ENCODE results near the gene NAMPT. TPM values are rescaled to one million over a fixed set of nuclear protein-coding genes. Genes with fewer than 3 reads are reported as not detected.

Gene NAMPT
- total RNA-seq, 3 donors from 2014 or later: 1,116 to 1,426 (median 1,121) TPM

DNA sequence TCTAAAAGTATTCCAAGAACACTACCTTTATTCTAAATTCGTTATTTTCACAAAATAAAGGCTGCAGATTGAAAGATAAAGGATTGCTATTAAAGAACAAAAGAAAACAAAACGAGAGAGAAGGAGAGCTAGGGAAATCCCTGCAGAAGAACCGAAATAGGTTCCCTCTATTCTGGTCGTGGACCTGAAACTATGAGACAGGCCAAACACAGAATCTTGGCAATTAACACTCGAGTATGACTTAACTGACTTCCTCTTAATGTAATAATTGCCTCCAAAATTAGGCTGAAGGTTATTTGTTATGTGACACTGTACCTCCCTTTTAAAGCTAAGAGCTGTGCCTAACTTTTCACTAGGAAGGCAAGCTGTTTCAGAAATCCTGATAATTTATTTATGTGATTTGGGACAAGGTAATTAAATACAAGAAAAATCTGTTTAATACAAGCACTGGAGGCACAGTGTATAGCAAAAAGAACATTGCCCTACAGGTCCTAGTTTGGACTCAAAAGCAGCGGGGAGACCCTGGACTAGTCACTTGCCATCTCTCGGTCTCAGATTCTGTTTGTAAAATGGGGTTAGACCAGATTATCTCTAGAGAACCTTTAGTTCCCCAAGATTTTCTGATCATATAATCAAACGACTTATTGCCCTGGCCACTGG lies 11.6 kb downstream of the NAMPT start:
- Mint-ChIP-seq H3K27me3 (ENCODE audit: low read depth) (no peaks in the 10 kb centered on the region), H3K4me1 (ENCODE audit: low read depth) (peaks cover 20% of the 10 kb centered on the region), H3K4me3 (peak overlapping the region; percentile 12), H3K36me3 (ENCODE audit: insufficient read depth) (peaks cover 63% of the 10 kb centered on the region), H3K9me3 (no peaks in the 10 kb centered on the region)
- ATAC-seq: no peak
- DNase-seq: no peak

DNA sequence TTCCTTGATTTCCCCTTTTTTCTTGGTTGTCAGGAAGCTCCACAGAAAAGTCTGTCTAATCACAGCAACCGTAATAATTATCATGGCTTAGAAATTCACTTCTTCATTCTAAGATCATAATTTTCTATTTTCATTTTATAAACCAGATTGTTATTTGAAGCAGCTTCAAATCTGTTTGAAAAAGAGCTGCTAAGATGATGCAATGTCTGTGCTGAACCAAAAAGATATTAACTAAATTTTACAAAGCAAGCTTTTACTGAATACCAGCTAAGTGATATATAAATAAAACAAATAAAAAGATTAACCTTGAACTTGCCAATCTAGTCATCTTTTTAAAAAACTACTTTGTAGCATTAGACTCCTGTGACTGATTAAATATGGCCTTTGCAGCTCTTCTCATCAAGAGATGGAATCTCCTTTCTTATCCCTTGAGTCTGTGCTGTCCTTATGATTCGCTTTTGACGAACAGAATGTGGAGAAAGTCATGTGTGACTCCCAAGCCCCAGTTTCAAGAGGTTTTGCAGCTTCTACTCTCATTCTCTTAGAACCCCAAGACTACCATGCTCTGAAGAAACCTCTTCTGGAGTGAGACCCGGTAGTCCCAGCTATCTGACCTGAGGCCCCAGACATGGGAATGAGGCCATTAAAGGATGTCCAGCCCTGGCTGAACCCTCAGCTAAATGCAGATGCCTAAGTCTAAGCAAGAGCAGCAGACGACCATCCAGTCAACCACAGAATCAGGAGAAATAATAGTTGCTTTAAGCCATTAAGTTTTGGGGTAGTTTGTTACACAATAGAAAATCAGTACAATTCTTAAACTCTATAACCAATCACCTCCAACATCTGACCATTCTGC lies 14.4 kb downstream of the NAMPT start:
- H3K9me3 Mint-ChIP-seq: no peaks in the 10 kb centered on the region
- no peak for DNase-seq
- no peak overlapping the region for H3K4me3 Mint-ChIP-seq
- H3K4me1 Mint-ChIP-seq (ENCODE audit: low read depth): peaks cover 8% of the 10 kb centered on the region
- ATAC-seq: no peak
- H3K27me3 Mint-ChIP-seq (ENCODE audit: low read depth): no peaks in the 10 kb centered on the region
- peaks cover 65% of the 10 kb centered on the region for H3K36me3 Mint-ChIP-seq (ENCODE audit: insufficient read depth)

DNA sequence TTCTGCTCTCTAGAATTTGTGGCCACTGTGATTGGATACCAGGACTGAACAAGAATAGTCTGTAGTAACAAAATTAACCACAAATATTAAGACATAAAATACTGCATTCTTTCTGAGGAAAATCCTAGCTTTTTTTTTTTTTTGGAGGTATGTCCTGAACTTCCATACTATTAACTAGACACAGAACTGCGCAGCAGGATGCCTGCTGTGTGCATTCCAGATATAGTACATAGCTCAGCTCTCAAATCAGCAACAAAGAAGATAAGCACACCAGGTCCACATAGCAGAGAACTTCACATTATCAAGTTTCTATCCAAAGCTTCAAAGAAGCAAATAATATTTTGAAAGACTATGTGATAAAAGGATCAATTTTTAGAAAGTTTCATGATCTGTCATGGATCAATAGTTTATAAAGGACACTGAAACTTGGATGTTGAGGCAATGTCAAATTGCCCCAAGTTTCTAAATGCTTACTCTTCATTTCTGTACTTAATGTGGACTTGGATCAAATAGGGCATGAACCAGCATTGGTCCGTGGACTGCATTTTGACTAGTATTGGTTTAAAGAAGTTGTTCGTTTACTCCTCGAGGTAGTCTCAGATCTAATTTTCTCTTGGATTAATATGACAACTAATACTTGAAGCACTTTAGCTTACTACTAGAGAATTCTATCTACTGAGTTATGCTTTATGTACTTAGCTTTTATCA lies 15.4 kb downstream of the NAMPT start:
- H3K4me1 Mint-ChIP-seq (ENCODE audit: low read depth): peaks cover 7% of the 10 kb centered on the region
- ATAC-seq (no peak), DNase-seq (no peak)
- peaks cover 68% of the 10 kb centered on the region for H3K36me3 Mint-ChIP-seq (ENCODE audit: insufficient read depth)
- no peaks in the 10 kb centered on the region for H3K27me3 Mint-ChIP-seq (ENCODE audit: low read depth)
- no peaks in the 10 kb centered on the region for H3K9me3 Mint-ChIP-seq
- H3K4me3 Mint-ChIP-seq: no peak overlapping the region

DNA sequence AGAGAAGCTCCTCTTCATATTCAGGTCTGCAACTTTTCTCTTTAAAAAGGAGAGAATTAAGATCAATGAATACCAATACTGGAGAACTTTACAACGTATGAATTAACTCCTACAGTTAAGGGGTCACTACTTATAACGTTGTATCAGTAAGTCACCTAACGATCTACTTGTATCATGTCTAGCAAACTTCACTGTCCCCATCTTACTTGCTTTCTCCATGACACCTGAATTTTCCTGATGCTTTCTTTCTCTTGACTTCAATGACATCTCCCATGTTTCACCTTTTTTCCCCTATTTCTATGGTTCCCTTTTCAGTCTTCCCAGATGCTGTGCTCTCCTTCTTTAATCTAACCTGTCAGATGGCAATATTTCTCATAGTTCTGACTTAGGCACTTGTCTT lies 19.6 kb downstream of the NAMPT start:
- Mint-ChIP-seq H3K4me3 (no peak overlapping the region), H3K36me3 (ENCODE audit: insufficient read depth) (peaks cover 74% of the 10 kb centered on the region), H3K27me3 (ENCODE audit: low read depth) (no peaks in the 10 kb centered on the region), H3K9me3 (no peaks in the 10 kb centered on the region), H3K4me1 (ENCODE audit: low read depth) (peaks cover 26% of the 10 kb centered on the region)
- DNase-seq: no peak
- ATAC-seq: no peak

DNA sequence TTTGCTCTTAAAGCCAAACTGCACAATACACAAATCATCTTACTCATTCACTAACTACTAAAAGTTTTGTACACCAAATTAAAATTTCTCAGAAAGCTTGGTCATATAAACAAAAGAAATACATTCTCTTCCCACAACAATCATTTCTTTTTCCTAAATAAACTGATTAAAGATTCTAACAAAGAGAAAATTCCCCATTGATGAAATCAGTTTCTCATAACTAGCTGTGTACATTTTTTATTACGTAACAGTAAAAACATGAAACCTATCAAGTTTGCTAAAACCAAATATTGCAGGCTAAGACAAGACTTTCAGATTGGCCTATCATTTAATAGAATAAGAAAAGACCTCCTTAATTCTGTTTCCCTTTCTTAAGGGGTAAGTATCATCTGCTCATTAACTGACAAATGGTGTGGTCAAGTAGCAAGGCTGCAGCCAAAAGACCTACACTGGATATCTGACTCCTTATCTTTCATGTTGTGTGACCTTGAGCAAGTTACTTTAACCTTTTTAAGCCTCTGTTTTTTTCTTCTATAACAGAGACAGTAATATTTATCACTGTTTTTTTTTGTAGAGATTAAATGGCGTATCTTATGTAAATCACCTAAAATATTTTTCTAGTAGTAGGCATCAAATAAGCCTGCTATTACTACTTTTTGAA lies 22.4 kb downstream of the NAMPT start:
- DNase-seq (no peak), ATAC-seq (no peak)
- H3K27me3 Mint-ChIP-seq (ENCODE audit: low read depth): no peaks in the 10 kb centered on the region
- H3K4me1 Mint-ChIP-seq (ENCODE audit: low read depth): peaks cover 39% of the 10 kb centered on the region
- no peak overlapping the region for H3K4me3 Mint-ChIP-seq
- no peaks in the 10 kb centered on the region for H3K9me3 Mint-ChIP-seq
- H3K36me3 Mint-ChIP-seq (ENCODE audit: insufficient read depth): peaks cover 83% of the 10 kb centered on the region

DNA sequence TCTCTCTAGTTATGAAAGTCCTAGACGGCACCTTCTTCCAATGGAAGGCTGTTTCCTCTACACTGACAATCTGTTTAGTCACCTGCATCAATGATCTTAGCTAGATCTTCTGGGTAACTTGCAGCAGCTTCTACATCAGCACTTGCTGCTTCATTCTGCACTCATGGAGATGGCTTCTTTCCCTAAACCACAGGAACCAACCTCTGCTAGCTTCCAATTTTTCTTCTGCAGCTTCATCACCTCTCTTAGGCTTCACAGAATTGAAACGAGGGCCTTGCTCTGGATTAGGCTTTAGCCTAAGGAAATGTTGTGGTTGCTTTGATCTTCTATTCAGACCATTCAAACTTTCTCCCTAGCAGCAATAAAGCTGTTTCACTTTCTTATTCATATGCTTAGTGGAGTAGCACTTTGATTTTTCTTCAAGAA lies 24.6 kb downstream of the NAMPT start:
- H3K36me3 Mint-ChIP-seq (ENCODE audit: insufficient read depth): peaks cover 81% of the 10 kb centered on the region
- H3K4me1 Mint-ChIP-seq (ENCODE audit: low read depth): peaks cover 48% of the 10 kb centered on the region
- no peak overlapping the region for H3K4me3 Mint-ChIP-seq
- DNase-seq (no peak), ATAC-seq (peak; percentile 18 to 19)
- no peaks in the 10 kb centered on the region for H3K27me3 Mint-ChIP-seq (ENCODE audit: low read depth)
- no peaks in the 10 kb centered on the region for H3K9me3 Mint-ChIP-seq

DNA sequence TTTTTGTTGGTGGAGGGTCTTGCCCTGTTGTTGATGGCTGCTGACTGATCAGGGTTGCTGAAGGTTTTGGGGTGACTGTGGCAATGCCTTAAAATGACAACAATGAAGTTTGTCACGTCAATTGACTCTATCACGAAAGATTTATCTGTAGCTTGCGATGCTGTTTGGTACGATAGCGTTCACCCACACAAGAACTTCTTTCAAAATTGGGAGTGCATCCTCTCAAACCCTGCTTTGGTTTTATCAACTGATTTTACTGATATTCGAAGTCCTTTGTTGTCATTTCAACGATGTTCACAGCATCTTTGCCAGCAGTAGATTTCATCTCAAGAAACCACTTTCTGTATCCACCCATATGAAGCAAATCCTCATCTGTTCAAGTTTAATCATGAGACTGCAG lies 26.0 kb downstream of the NAMPT start:
- no peaks in the 10 kb centered on the region for H3K27me3 Mint-ChIP-seq (ENCODE audit: low read depth)
- no peaks in the 10 kb centered on the region for H3K9me3 Mint-ChIP-seq
- H3K4me3 Mint-ChIP-seq: no peak overlapping the region
- ATAC-seq (no peak), DNase-seq (no peak)
- H3K4me1 Mint-ChIP-seq (ENCODE audit: low read depth): peaks cover 59% of the 10 kb centered on the region
- H3K36me3 Mint-ChIP-seq (ENCODE audit: insufficient read depth): peaks cover 82% of the 10 kb centered on the region

DNA sequence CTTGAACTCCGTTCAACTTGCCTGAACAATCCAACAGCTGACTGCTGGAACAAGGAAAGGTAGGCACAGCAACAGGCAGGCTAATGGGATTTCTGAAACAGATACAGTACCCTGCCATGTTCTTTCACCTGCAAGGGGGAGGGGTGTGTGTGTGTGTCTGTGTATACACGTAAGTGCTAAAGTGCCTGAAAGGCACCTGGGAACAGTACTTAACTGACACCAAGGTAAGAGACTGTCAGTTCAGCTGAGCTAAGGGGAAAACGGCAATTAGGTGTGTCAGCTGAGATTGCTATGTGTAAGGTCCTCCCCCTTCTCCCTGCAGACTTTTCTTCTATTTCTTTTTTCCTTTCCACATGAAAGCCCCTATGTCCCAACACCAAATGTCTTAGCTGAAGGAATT lies 27.0 kb downstream of the NAMPT start:
- peaks cover 80% of the 10 kb centered on the region for H3K36me3 Mint-ChIP-seq (ENCODE audit: insufficient read depth)
- DNase-seq (no peak), ATAC-seq (no peak)
- no peaks in the 10 kb centered on the region for H3K27me3 Mint-ChIP-seq (ENCODE audit: low read depth)
- H3K4me1 Mint-ChIP-seq (ENCODE audit: low read depth): peaks cover 55% of the 10 kb centered on the region
- H3K9me3 Mint-ChIP-seq: no peaks in the 10 kb centered on the region
- no peak overlapping the region for H3K4me3 Mint-ChIP-seq

DNA sequence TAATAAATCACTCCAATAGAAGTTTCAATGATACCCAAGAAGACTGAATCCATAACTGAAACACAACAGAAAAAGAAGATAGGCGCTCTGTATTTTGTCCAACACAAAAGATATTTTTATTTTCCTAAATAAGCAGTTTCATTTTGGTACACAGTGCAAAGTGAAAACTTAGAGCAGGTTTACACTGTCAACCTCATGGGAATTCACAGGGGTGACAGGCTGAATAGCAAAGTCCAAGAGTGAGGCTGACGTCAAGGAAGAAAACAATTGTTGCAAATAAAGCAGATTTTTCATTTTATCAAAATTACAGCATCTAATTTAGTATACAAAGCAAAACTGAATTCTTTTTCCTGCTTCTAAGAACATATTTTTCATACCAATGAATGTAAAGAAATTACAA lies 28.6 kb downstream of the NAMPT start:
- peaks cover 82% of the 10 kb centered on the region for H3K36me3 Mint-ChIP-seq (ENCODE audit: insufficient read depth)
- ATAC-seq: no peak
- H3K9me3 Mint-ChIP-seq: no peaks in the 10 kb centered on the region
- peaks cover 49% of the 10 kb centered on the region for H3K4me1 Mint-ChIP-seq (ENCODE audit: low read depth)
- no peak for DNase-seq
- no peaks in the 10 kb centered on the region for H3K27me3 Mint-ChIP-seq (ENCODE audit: low read depth)
- H3K4me3 Mint-ChIP-seq: no peak overlapping the region

DNA sequence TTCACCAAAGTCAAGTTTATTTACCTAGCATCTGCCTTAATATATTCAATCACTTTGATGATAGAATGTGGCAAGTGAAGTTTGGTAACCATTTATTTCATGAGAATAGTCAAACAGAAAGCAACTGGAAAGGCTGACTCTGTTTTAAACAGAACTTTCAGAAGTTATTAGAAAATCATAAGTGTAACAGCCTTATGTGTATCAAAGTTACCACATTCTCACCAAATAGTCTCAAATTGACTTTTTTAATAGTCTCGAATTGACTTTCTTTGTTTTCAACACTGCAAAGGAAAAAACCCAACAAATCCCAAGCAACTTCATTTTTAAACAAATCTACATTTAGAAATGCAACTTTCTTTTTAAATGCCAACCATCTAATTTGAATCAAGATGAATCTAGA lies 29.5 kb downstream of the NAMPT start:
- Mint-ChIP-seq H3K4me1 (ENCODE audit: low read depth) (peaks cover 40% of the 10 kb centered on the region), H3K4me3 (peak overlapping the region; percentile 29), H3K36me3 (ENCODE audit: insufficient read depth) (peaks cover 77% of the 10 kb centered on the region), H3K9me3 (no peaks in the 10 kb centered on the region), H3K27me3 (ENCODE audit: low read depth) (no peaks in the 10 kb centered on the region)
- ATAC-seq (peak; percentile 33 to 35), DNase-seq (no peak)

DNA sequence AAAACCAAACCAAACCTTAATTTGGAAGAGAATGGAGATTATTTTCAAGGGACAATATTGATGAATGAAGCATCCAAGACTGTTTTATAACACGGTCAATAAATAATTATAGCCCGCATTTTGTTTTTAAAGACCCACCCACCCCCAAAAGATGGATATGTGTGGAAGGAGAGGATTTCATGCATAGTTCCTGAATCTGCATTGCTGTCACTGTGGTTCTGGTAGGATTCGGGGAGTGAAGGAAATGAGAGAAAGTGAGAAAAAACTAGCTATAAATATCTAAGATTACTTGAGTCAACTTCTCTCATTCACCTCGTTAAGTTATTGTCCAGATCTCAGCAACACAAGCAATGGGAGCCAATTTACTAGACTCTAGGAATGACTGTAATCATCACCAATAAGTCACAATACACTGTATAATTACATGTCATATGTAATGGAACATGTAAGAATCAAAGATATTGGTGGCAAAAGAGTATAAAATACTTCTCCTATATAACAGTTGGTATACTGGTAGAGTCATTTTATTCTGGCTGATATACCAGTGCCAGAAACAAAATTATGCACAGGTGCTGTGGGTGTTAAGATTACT lies 30.2 kb downstream of the NAMPT start:
- H3K9me3 Mint-ChIP-seq: no peaks in the 10 kb centered on the region
- ATAC-seq (peak; percentile 20 to 32), DNase-seq (no peak)
- H3K27me3 Mint-ChIP-seq (ENCODE audit: low read depth): no peaks in the 10 kb centered on the region
- peaks cover 72% of the 10 kb centered on the region for H3K36me3 Mint-ChIP-seq (ENCODE audit: insufficient read depth)
- H3K4me1 Mint-ChIP-seq (ENCODE audit: low read depth): peaks cover 36% of the 10 kb centered on the region
- H3K4me3 Mint-ChIP-seq: no peak overlapping the region

DNA sequence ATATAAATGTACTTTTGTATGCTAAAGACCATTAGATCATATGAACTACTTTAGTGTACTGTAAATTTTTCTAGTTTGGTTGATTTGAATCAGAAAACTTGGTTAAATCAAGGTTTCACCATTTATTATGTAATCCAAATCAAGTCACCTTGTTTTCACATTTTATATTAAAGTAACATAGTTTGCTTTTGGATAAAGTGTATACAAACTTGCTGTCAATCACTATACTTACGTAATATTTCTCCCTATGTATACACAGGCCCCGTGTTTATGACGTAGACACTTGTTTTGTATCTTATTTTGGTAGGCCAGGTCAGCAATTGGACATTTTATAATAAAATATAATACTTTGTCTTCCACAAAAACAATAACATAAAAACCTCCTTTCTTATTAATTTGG lies 32.2 kb downstream of the NAMPT start:
- H3K4me1 Mint-ChIP-seq (ENCODE audit: low read depth): peaks cover 25% of the 10 kb centered on the region
- H3K27me3 Mint-ChIP-seq (ENCODE audit: low read depth): no peaks in the 10 kb centered on the region
- peaks cover 69% of the 10 kb centered on the region for H3K36me3 Mint-ChIP-seq (ENCODE audit: insufficient read depth)
- DNase-seq (no peak), ATAC-seq (no peak)
- H3K4me3 Mint-ChIP-seq: no peak overlapping the region
- H3K9me3 Mint-ChIP-seq: peaks cover 4% of the 10 kb centered on the region

DNA sequence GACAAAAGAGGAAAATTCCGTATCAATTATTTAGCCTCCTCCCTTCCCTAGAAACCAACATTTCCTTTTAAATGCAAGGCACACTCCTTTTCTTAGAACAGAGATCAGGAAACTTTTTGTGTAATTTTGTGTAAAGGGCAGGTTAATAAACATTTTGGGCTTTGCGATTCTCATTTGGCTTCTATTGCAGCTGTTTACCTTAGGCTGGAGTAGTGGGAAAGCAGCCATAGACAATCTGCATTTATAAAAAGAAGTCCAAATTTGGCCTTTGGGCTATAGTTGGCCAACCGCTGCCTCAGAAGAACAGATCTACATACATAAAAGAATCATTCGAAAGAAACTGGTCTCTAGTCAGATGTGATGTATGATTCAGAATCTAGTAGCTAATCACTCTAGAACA lies 35.3 kb downstream of the NAMPT start:
- H3K4me1 Mint-ChIP-seq (ENCODE audit: low read depth): peaks cover 8% of the 10 kb centered on the region
- H3K27me3 Mint-ChIP-seq (ENCODE audit: low read depth): no peaks in the 10 kb centered on the region
- no peak for ATAC-seq
- no peak overlapping the region for H3K4me3 Mint-ChIP-seq
- H3K9me3 Mint-ChIP-seq: peaks cover 11% of the 10 kb centered on the region
- H3K36me3 Mint-ChIP-seq (ENCODE audit: insufficient read depth): peaks cover 55% of the 10 kb centered on the region
- no peak for DNase-seq

DNA sequence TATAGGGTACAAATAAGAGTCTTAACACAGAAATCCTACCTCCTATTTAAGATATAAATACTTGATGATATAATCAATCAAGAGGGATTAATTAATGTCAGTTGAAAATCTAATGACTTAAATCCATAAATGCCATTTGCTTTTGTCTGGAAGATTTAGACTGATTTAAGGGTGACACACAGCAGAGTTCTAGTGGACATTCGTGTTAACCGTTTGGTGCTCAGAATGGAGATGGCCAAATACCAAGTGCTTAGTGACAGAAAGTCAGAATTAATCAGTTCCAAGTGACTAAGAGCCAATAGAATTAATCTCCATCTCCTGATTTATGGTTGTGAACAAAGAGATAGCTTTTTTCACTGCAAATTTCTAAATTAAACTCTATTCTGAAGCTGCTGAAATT lies 36.2 kb downstream of the NAMPT start:
- DNase-seq: no peak
- H3K27me3 Mint-ChIP-seq (ENCODE audit: low read depth): no peaks in the 10 kb centered on the region
- H3K4me3 Mint-ChIP-seq: no peak overlapping the region
- peaks cover 48% of the 10 kb centered on the region for H3K36me3 Mint-ChIP-seq (ENCODE audit: insufficient read depth)
- peaks cover 2% of the 10 kb centered on the region for H3K4me1 Mint-ChIP-seq (ENCODE audit: low read depth)
- ATAC-seq: no peak
- peaks cover 19% of the 10 kb centered on the region for H3K9me3 Mint-ChIP-seq
